ENCODE results near the gene VANGL2.

VANGL2 gene

DNA sequence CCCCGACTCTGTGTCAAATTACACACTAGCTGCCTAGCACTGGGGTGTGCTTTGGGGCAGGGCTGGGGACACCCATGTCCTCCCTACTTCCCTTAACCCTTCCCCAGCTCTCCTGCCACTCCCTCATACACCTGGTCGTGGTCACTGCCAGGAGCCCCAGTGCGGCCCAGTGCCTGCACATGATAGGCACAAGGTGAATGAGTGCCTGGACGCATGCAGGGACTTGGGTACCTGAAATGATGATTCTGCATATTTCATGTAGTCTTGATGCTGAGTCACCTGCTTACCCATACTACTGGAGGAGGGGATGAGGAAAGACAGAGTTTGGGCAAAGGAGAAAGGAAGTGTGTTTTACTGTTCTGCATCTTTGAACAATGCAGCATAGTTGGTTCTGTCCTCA, 1.5 kb upstream of the VANGL2 start:
- Histone ChIP-seq H3K27me3 (ENCODE audit: insufficient read depth, poor library complexity, severe bottlenecking) (peaks cover 24% of the 10 kb centered on the region), H3K4me3 (replicated peaks; ENCODE audit: insufficient read depth, low read length) (no peak overlapping the region)

DNA sequence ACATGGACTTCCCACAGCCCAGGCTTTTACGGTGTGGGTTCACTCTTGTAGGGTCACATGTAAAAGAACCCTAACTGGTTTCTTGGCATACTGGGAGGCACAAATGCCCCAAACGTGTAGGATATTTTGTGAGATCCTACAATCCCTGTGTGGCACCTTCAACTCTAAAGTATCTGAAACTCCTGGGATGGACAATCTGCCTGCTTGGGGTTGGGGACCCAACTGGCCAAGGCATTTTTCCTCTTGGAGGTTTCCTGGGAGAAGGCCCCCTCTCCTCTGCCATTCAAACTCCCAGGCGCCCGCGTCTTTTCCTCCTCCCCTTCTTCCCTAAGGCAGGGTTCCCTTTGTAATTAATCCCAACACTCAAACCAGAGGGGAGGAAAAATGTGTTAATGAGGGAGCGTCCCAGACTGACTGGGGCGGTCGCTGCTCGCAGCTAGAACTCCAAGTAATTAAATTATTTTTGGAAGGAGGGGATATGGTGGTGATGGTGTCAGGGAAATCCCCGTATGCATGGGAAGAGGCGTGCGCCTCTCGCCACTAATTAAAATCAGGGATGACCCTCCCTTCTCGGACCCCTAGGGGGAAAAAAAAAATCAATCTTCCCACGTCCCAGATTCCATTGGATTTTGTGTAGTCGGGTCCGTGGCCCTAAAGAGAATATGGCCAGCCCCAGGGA, 681 bp upstream of the VANGL2 start:
- H3K27me3 ChIP-seq (ENCODE audit: insufficient read depth, poor library complexity, severe bottlenecking), result peaks cover 23% of the 10 kb centered on the region
- no peak overlapping the region for H3K4me3 ChIP-seq (replicated peaks; ENCODE audit: insufficient read depth, low read length)
- no peak for TF ChIP-seq GABPA (IDR thresholded peaks at IDR 0.05; ENCODE audit: low read depth)
- TF ChIP-seq, protein P1, sequence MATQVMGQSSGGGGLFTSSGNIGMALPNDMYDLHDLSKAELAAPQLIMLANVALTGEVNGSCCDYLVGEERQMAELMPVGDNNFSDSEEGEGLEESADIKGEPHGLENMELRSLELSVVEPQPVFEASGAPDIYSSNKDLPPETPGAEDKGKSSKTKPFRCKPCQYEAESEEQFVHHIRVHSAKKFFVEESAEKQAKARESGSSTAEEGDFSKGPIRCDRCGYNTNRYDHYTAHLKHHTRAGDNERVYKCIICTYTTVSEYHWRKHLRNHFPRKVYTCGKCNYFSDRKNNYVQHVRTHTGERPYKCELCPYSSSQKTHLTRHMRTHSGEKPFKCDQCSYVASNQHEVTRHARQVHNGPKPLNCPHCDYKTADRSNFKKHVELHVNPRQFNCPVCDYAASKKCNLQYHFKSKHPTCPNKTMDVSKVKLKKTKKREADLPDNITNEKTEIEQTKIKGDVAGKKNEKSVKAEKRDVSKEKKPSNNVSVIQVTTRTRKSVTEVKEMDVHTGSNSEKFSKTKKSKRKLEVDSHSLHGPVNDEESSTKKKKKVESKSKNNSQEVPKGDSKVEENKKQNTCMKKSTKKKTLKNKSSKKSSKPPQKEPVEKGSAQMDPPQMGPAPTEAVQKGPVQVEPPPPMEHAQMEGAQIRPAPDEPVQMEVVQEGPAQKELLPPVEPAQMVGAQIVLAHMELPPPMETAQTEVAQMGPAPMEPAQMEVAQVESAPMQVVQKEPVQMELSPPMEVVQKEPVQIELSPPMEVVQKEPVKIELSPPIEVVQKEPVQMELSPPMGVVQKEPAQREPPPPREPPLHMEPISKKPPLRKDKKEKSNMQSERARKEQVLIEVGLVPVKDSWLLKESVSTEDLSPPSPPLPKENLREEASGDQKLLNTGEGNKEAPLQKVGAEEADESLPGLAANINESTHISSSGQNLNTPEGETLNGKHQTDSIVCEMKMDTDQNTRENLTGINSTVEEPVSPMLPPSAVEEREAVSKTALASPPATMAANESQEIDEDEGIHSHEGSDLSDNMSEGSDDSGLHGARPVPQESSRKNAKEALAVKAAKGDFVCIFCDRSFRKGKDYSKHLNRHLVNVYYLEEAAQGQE (IDR thresholded peaks at IDR 0.05; ENCODE audit: insufficient replicate concordance, low read depth), result no peak
- TF ChIP-seq SPI1 (IDR thresholded peaks at IDR 0.05; ENCODE audit: borderline replicate concordance, low read depth), result no peak
- no peak for TF ChIP-seq POLR2AphosphoS5 (IDR thresholded peaks at IDR 0.05; ENCODE audit: low read depth)
- TF ChIP-seq, protein P2, sequence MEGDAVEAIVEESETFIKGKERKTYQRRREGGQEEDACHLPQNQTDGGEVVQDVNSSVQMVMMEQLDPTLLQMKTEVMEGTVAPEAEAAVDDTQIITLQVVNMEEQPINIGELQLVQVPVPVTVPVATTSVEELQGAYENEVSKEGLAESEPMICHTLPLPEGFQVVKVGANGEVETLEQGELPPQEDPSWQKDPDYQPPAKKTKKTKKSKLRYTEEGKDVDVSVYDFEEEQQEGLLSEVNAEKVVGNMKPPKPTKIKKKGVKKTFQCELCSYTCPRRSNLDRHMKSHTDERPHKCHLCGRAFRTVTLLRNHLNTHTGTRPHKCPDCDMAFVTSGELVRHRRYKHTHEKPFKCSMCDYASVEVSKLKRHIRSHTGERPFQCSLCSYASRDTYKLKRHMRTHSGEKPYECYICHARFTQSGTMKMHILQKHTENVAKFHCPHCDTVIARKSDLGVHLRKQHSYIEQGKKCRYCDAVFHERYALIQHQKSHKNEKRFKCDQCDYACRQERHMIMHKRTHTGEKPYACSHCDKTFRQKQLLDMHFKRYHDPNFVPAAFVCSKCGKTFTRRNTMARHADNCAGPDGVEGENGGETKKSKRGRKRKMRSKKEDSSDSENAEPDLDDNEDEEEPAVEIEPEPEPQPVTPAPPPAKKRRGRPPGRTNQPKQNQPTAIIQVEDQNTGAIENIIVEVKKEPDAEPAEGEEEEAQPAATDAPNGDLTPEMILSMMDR (IDR thresholded peaks at IDR 0.05; ENCODE audit: insufficient read depth, low read length), result no peak
- DNase-seq (ENCODE audit: low read depth in 1 of 2, low spot score in 1 of 2), result no peak
- H3K27ac ChIP-seq (replicated peaks), result no peak overlapping the region

More for the DNA sequence above, 1.5 kb upstream of the VANGL2 start:
- DNase-seq (ENCODE audit: low read depth in 1 of 2, low spot score in 1 of 2), result no peak
- no peak overlapping the region for H3K27ac ChIP-seq (replicated peaks)
- TF ChIP-seq, protein P2 (IDR thresholded peaks at IDR 0.05; ENCODE audit: insufficient read depth, low read length), result no peak
- TF ChIP-seq SPI1 (IDR thresholded peaks at IDR 0.05; ENCODE audit: borderline replicate concordance, low read depth), result no peak
- no peak for TF ChIP-seq POLR2AphosphoS5 (IDR thresholded peaks at IDR 0.05; ENCODE audit: low read depth)
- TF ChIP-seq GABPA (IDR thresholded peaks at IDR 0.05; ENCODE audit: low read depth), result no peak
- TF ChIP-seq, protein P1 (IDR thresholded peaks at IDR 0.05; ENCODE audit: insufficient replicate concordance, low read depth), result no peak

DNA sequence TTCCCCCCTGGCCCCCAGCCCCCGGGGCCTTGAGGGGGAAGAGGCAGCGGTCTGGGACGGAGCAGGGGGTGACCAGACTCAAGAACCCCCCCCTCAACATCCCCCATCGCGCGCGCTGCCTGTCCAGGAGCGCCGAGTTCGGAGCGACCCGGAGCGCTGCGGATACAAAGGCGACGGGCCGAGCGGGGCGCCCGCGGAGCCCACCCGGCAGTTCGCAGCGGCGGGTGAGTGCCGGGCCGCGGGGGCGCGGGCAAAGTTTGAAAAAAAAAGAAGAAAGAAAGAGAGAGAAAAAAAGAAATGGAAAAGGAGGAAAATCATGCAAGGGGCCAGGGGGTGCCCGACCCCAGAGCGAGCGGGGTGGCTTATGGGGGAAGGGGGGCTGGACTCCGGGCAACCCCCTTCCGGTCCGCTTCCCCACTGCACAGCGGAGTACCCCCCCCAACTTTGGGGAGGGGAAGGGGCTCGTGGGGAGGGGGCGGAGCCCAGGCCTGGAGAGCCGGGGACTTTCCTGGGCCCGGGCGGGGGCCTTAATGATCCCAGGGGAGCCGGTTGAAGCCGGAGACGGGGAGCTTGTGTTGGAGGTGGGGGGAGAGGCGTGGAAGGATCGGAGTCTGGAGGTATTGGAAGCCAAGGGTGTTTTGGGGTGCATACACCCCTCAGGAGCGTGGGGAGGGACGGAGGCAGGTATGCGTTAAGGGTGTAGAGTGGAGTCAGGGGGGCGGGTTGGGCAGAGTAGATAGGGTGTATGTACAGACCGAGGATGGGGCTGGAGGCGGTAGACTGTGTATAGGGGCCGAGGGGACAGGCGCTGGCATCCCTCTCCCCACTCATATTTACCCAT, 502 bp downstream of the VANGL2 start:
- Histone ChIP-seq H3K4me3 (replicated peaks; ENCODE audit: insufficient read depth, low read length) (peak overlapping the region; percentile 6; the same call in 1 of the 2 replicates), H3K27ac (replicated peaks) (no peak overlapping the region), H3K27me3 (ENCODE audit: insufficient read depth, poor library complexity, severe bottlenecking) (peaks cover 20% of the 10 kb centered on the region)
- no peak for DNase-seq (ENCODE audit: low read depth in 1 of 2, low spot score in 1 of 2)
- TF ChIP-seq, protein P2 (IDR thresholded peaks at IDR 0.05; ENCODE audit: insufficient read depth, low read length), result no peak
- TF ChIP-seq GABPA (IDR thresholded peaks at IDR 0.05; ENCODE audit: low read depth), result no peak
- no peak for TF ChIP-seq POLR2AphosphoS5 (IDR thresholded peaks at IDR 0.05; ENCODE audit: low read depth)
- no peak for TF ChIP-seq SPI1 (IDR thresholded peaks at IDR 0.05; ENCODE audit: borderline replicate concordance, low read depth)
- TF ChIP-seq, protein P1 (IDR thresholded peaks at IDR 0.05; ENCODE audit: insufficient replicate concordance, low read depth), result no peak

All from HL-60 (cell line).